B cell (primary cell): Measurements from ENCODE around the gene ETFA.

Source experiments
- EZH2 ChIP-seq: IDR thresholded peaks from 2 replicates; pipeline ENCODE4 v1.6.1; 2012; ENCODE audit warnings: borderline replicate concordance, low read depth, mild to moderate bottlenecking, moderate library complexity, low read length; ENCODE audit not compliant: insufficient read depth, poor library complexity, severe bottlenecking
- TF ChIP-seq, protein P1 (sequence below): fragments of 200-600 bp; IDR thresholded peaks from one replicate; pipeline ENCODE4 v1.8.0; 2022; ENCODE audit warnings: antibody characterized with exemption, mild to moderate bottlenecking

DNA sequence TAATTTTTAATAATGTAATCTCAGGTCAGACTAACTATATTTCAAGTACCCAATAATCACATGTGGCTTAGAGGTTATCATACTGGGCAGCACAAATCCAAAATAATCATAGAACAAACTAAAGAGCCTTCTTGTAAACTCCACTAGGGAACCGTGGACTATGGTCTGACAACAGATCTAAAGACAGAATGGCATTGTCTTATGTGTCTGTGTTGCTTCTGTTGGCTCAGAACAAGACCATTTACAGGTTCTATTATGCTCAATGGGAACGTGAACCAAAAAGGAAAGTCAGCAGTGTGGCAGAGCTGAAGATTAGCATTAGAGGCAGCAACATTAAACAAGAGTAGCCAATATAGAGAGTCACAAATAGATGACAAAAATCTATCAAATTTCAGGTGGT lies 74.9 kb downstream of the ETFA start:
- TF ChIP-seq EZH2, result no peak
- TF ChIP-seq, protein P1, sequence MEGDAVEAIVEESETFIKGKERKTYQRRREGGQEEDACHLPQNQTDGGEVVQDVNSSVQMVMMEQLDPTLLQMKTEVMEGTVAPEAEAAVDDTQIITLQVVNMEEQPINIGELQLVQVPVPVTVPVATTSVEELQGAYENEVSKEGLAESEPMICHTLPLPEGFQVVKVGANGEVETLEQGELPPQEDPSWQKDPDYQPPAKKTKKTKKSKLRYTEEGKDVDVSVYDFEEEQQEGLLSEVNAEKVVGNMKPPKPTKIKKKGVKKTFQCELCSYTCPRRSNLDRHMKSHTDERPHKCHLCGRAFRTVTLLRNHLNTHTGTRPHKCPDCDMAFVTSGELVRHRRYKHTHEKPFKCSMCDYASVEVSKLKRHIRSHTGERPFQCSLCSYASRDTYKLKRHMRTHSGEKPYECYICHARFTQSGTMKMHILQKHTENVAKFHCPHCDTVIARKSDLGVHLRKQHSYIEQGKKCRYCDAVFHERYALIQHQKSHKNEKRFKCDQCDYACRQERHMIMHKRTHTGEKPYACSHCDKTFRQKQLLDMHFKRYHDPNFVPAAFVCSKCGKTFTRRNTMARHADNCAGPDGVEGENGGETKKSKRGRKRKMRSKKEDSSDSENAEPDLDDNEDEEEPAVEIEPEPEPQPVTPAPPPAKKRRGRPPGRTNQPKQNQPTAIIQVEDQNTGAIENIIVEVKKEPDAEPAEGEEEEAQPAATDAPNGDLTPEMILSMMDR, result no peak
